Naive B cell (primary cell): ENCODE results near the gene PEX14. TPM values are rescaled to one million over a fixed set of nuclear protein-coding genes. Genes with fewer than 3 reads are reported as not detected.
"Not testable (repeated sequence)": the region's sequence is repeated elsewhere in the genome, so short reads cannot be mapped to it uniquely, and the experiment has no call there.

ENCODE experiments used
- ATAC-seq, 2 donors: fragments of 150-1000 bp; cut with Tn5 transposase; 2 replicates each; pipeline ENCODE4 v1.10.0; 2021; ENCODE audit warnings: low read depth in 2 of 2, mild to moderate bottlenecking in 2 of 2, moderate library complexity in 2 of 2
- DNase-seq: peaks from one replicate; pipeline ENCODE4 v3.0.0; 2022
- H3K27ac Mint-ChIP-seq, 6 donors: one replicate each; pipeline ENCODE4 v1.8.0; 2020 to 2022; ENCODE audit warnings: mild to moderate bottlenecking in 6 of 6, mixed read lengths in 6 of 6, moderate library complexity in 5 of 6, inconsistent platforms in 2 of 6
- H3K27me3 Mint-ChIP-seq, 3 donors: one replicate each; pipeline ENCODE4 v1.8.0; 2021 to 2022; ENCODE audit warnings: mixed read lengths in 3 of 3, mild to moderate bottlenecking in 1 of 3
- H3K36me3 Mint-ChIP-seq, 2 donors: one replicate each; pipeline ENCODE4 v1.8.0; 2020 to 2022; ENCODE audit warnings: mixed read lengths in 2 of 2, inconsistent platforms in 1 of 2, mild to moderate bottlenecking in 1 of 2
- H3K4me1 Mint-ChIP-seq, 3 donors: one replicate each; pipeline ENCODE4 v1.8.0; 2020 to 2022; ENCODE audit warnings: mixed read lengths in 3 of 3, inconsistent platforms in 1 of 3, mild to moderate bottlenecking in 1 of 3, moderate library complexity in 1 of 3
- H3K4me3 Mint-ChIP-seq, 8 donors: one replicate each; pipeline ENCODE4 v1.8.0; 2020 to 2022; ENCODE audit warnings: mild to moderate bottlenecking in 8 of 8, mixed read lengths in 8 of 8, moderate library complexity in 8 of 8, inconsistent platforms in 2 of 8
- H3K9me3 Mint-ChIP-seq, 7 donors: one replicate each; pipeline ENCODE4 v1.8.0; 2020 to 2022; ENCODE audit warnings: mixed read lengths in 7 of 7, mild to moderate bottlenecking in 5 of 7, inconsistent platforms in 2 of 7, moderate library complexity in 1 of 7
- polyA plus RNA-seq, 6 donors: library from polyadenylated mRNA; unstranded; fragments of 300-500 nt; fragmentation: Illumina TruSeq; gene quantifications; one replicate each; pipeline ENCODE4 v1.2.3, GENCODE V29; 2021; ENCODE audit warnings: low read depth in 6 of 6

The PEX14 gene, protein sequence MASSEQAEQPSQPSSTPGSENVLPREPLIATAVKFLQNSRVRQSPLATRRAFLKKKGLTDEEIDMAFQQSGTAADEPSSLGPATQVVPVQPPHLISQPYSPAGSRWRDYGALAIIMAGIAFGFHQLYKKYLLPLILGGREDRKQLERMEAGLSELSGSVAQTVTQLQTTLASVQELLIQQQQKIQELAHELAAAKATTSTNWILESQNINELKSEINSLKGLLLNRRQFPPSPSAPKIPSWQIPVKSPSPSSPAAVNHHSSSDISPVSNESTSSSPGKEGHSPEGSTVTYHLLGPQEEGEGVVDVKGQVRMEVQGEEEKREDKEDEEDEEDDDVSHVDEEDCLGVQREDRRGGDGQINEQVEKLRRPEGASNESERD
- 1 to 10 TPM; 2.6 to 4.2 (median 3.6) TPM for polyA plus RNA-seq

DNA sequence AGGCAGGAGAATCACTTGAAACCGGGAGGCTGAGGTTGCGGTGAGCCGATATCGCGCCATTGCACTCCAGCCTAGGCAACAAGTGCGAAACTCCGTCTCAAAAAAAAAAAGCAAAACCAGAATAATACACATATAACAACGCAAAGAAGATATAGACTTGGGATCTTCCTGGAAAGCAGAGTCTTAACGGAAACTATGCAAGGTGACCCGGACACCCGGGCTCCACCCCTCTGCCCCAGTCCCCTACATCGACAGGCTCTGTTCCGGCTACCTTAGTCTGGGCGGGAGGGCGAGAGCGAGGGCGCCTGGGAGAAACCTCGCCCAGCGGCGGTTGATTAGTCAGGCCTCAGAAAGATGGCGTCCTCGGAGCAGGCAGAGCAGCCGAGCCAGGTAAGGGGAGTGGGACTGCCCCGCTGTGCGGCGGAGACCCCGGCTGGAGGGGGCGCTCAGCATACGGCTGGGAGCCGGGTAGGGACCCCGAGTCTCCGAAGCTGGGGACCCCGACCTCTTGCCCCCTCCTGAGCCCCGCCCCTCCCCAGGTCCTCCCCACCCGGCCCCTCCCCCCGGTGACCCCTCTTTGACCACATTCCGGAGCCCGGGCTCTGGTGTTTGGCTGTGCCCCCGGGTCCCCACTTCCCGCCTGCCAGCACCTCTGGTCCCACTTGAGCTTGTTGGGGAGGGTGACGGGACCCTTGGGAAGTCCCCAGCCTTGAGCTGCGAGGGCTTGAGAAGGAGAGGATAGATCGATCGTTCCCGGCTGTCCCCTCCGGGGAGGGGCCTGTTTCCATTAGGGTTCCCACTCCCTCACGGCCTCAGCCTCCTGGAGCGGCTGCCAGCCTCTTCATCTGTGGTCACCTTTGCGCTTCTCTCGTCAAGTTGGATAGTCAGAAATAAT is at the start of gene PEX14:
TSS of gene PEX14 (plus strand) at position 338 of the 895 bp plus-strand sequence. CDS start at position 355, 17 bp downstream.
- Mint-ChIP-seq H3K4me3 (peak within 1 kb of the TSS; percentile 86 to 97 (median 94)), H3K27me3 (no peaks in the 10 kb centered on the region), H3K9me3 (no peaks in the 10 kb centered on the region), H3K27ac (peak within 1 kb of the TSS; percentile 71 to 96 (median 92)), H3K36me3 (no peaks in the 10 kb centered on the region), H3K4me1 (peaks cover 35 to 60% (median 53%) of the 10 kb centered on the region in 3 donors)
- ATAC-seq (peak; percentile 78 to 80), DNase-seq (peak; percentile 76)

DNA sequence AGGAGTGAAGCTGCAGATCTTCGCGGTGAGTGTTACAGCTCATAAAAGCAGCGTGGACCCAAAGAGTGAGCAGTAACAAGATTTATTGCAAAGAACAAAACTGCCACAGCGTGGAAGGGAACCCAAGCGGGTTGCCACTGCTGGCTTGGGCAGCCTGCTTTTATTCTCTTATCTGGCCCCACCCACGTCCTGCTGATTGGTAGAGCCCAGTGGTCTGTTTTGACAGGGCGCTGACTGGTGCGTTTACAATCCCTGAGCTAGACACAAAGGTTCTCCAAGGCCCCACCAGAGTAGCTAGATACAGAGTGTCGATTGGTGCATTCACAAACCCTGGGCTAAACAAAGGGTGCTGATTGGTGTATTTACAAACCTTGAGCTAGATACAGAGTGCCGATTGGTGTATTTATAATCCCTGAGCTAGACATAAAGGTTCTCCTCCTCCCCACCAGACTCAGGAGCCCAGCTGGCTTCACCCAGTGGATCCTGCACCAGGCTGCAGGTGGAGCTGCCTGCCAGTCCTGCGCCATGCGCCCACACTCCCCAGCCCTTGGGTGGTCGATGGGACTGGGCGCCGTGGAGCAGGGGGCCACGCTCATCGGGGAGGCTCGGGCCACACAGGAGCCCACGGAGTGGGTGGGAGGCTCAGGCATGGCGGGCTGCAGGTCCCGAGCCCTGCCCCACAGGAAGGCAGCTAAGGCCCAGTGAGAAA is 48.8 kb upstream of the PEX14 start:
- DNase-seq, H3K27me3 Mint-ChIP-seq, H3K9me3 Mint-ChIP-seq, H3K36me3 Mint-ChIP-seq, H3K4me3 Mint-ChIP-seq, ATAC-seq: not testable (repeated sequence)
- Mint-ChIP-seq H3K27ac (peak overlapping the region in 1 of 6 donors; percentile 78), H3K4me1 (peaks cover 9 to 17% (median 9%) of the 10 kb centered on the region in 3 donors)

DNA sequence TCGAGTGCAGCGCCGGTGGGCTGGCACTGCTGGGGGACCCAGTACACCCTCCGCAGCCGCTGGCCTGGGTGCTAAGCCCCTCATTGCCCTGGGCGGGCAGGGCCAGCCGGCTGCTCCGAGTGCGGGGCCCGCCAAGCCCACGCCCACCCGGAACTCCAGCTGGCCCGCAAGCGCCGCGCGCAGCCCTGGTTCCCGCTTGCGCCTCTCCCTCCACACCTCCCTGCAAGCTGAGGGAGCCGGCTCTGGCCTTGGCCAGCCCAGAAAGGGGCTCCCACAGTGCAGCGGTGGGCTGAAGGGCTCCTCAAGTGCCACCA is 48.3 kb upstream of the PEX14 start:
- H3K9me3 Mint-ChIP-seq, H3K4me3 Mint-ChIP-seq, H3K27me3 Mint-ChIP-seq, ATAC-seq, H3K36me3 Mint-ChIP-seq, DNase-seq, H3K27ac Mint-ChIP-seq: not testable (repeated sequence)
- peaks cover 9 to 22% (median 14%) of the 10 kb centered on the region in 3 donors for H3K4me1 Mint-ChIP-seq

DNA sequence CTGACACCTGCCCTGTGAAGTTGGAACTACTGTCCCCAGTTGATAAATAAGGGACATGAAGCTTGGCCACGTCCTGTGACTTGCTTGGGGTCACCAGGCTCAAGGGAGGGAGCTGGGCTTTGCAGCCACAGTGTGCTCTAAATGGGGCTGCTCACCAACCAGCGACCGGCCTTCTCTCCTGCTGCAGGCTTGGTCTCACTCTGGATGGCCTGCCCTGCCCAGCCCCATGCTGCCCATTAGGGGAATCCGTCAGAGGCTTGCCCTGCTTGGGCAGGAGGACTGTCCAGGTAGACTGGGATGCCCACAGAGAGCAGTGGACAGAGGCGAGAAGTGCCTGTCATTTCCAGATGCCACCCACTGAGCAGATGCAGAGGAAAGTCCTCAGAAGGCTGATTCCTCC is 45.8 kb upstream of the PEX14 start:
- no peaks in the 10 kb centered on the region for H3K27me3 Mint-ChIP-seq
- no peak for ATAC-seq
- H3K36me3 Mint-ChIP-seq: no peaks in the 10 kb centered on the region
- peak overlapping the region in 5 of 8 donors; percentile 35 to 95 (median 90) for H3K4me3 Mint-ChIP-seq
- H3K4me1 Mint-ChIP-seq: peaks cover 9 to 38% (median 14%) of the 10 kb centered on the region in 3 donors
- DNase-seq: no peak
- H3K27ac Mint-ChIP-seq: peak overlapping the region in 1 of 6 donors; percentile 96
- H3K9me3 Mint-ChIP-seq: no peaks in the 10 kb centered on the region

DNA sequence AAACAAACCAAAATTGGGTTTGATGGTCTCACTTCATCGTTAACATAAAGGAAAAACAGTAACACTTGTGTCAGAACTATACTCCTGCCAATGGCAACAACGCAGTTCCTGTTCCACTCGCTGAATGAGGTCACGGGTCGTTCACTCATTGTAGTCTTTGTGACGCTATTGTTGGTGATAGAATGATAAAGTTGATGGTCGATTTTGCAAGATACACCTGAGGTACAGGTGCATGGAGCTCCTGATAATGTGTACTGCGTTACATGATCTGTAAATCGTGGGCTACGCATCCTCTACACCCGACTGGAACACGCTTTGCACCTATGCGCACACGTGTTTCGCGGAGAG is 44.9 kb upstream of the PEX14 start:
- ATAC-seq (peak in 1 of 2 donors; percentile 2), DNase-seq (no peak)
- Mint-ChIP-seq H3K4me3 (peak overlapping the region; percentile 90 to 96 (median 94)), H3K27me3 (no peaks in the 10 kb centered on the region), H3K4me1 (peaks cover 9 to 38% (median 14%) of the 10 kb centered on the region in 3 donors), H3K36me3 (no peaks in the 10 kb centered on the region), H3K9me3 (no peaks in the 10 kb centered on the region), H3K27ac (peak overlapping the region; percentile 21 to 100 (median 77))

DNA sequence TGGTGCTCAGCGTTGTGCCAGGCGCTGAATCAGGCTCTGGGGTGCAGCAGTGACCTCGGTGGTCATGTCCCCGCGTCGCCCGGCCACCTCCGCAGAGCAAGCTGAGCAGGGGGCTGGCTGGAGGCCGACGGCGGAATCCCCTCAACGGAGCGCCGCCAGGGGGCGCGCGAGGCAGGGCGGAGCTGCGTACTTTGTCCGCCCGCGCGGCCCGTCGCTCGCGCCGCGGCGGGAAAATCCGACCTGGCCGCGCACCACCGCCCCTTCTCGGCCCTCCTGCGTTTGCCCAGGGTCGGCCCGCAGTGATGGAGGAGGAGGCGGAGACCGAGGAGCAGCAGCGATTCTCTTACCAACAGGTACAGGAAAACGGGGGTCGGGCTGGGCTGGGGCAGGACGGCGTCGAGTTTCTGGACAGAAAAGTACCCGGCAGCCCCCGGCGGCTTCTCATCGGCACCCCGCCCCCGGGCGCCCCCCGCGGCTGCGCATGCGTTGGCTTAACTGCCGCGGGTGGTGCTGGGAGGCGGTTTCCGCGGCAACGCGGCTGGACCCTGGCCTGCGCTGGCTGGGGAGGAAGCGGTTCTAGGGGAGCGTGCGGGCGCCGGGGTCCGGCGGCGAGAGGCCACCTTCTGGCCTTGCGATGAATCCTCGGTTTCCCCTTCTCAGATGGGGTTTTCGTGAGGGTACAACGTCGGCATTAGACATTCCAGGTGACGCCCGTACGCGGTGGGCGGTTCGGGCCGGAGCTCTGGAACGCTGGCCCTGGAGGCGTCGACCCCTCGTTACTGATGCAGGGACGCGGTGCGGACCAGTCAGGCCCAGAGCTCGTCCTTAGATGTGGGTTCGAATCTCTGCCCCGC is 44.3 kb upstream of the PEX14 start, which contains the start of gene CENPS:
TSS of gene CENPS (plus strand) at position 218 of the 854 bp plus-strand sequence. CDS start at position 303, 85 bp downstream.
- H3K4me1 Mint-ChIP-seq: peaks cover 9 to 38% (median 14%) of the 10 kb centered on the region in 3 donors
- peak within 1 kb of the TSS; percentile 96 to 100 (median 98) for H3K27ac Mint-ChIP-seq
- H3K36me3 Mint-ChIP-seq: no peaks in the 10 kb centered on the region
- peak within 1 kb of the TSS; percentile 90 to 96 (median 94) for H3K4me3 Mint-ChIP-seq
- H3K9me3 Mint-ChIP-seq: no peaks in the 10 kb centered on the region
- H3K27me3 Mint-ChIP-seq: no peaks in the 10 kb centered on the region
- DNase-seq (peak; percentile 94), ATAC-seq (peak; percentile 80 to 81)

DNA sequence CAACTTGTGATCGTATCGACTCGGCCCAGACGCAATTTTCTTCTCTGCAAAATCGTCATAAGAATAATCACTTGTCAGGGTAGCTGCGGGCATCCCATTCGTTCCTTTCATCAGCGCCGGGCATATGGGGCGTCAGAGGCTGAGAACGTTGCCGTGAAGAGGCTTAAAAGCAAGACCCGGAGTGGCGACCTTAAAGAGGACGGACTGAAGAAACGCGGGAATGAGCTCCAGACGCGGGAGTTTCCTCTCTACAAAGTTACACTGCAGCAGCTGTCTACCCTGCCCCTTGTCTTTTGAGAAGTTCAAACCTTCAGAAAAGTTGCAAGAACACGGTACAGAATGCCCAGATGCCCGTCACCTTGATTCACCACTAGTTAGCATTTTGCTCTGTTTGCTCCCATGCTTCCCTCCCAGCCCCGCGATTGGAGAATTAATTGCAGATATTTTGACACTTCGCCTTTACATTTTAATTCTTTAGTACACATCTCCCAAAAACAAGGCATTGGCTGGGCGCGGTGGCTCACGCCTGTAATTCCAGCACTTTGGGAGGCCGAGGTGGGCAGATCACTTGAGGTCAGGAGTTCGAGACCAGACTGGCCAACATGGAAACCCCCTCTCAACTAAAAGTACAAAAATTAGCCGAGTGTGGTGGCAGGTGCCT is 43.5 kb upstream of the PEX14 start:
- Mint-ChIP-seq H3K27ac (peak overlapping the region; percentile 90 to 100 (median 97)), H3K36me3 (no peaks in the 10 kb centered on the region), H3K9me3 (no peaks in the 10 kb centered on the region), H3K4me3 (peak overlapping the region; percentile 90 to 96 (median 94)), H3K4me1 (peaks cover 9 to 38% (median 14%) of the 10 kb centered on the region in 3 donors), H3K27me3 (no peaks in the 10 kb centered on the region)
- DNase-seq: no peak
- peak in 1 of 2 donors; percentile 1 for ATAC-seq

DNA sequence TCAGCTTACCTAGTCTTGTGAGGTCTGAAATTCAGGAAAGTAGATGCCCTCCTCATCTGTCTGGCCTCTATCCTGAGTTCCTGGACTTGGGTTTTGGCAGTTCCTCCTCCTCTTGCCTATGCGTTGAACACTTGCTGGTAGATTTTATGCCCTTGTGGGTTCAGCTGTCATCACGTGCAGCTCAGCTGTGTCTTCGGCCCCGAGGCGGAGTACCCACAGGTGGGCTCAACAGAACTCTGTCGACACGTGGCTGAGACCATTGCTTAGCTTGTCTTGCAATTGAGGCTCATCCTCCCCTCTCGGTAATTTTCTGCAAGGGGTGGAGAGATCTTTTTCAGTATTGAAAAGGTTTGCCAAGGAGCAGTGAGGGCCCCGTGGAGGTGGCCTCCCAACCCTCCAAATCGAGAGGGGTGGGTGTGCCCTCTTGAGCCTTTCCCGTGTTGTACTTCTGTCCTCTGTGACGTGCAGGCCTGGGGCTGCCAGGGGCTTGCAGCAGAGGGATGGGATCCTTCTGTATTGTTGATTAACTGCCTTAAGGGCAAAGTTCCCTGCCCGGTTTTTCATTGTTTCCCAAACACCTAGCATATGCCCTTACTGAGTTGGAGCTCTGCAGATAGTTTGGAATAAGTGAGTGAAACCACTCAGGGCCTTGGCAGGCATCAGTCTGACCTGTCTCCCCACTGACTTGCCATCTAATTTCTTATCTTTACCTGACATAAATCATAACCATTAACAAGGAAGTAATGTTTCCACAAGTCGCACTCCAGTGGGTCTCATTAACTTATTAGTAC is 41.6 kb upstream of the PEX14 start:
- Mint-ChIP-seq H3K36me3 (no peaks in the 10 kb centered on the region), H3K27me3 (no peaks in the 10 kb centered on the region), H3K4me3 (peak overlapping the region in 2 of 8 donors; percentile 75 to 79), H3K9me3 (no peaks in the 10 kb centered on the region), H3K27ac (peak overlapping the region in 2 of 6 donors; percentile 30 to 49), H3K4me1 (peaks cover 9 to 32% (median 14%) of the 10 kb centered on the region in 3 donors)
- DNase-seq: no peak
- ATAC-seq: no peak

DNA sequence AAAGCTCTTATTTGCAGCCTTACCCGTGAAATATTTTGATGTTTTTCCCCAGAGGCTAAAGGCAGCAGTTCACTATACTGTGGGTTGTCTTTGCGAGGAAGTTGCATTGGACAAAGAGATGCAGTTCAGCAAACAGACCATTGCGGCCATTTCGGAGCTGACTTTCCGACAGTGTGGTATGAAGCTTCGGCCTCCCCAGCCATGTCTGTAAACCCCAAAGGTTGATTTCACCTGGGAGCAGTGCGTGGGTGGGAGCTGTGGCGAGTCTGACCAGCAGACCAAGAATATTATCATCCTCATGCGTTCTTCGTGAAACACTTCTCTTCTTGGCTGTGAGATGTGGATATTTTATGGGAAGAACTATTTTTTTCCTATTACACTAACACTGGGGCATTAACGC is 41.0 kb upstream of the PEX14 start:
- Mint-ChIP-seq H3K4me3 (peak overlapping the region in 3 of 8 donors; percentile 5 to 79 (median 15)), H3K4me1 (peaks cover 9 to 30% (median 14%) of the 10 kb centered on the region in 3 donors), H3K27ac (peak overlapping the region in 1 of 6 donors; percentile 49), H3K9me3 (no peaks in the 10 kb centered on the region), H3K36me3 (no peaks in the 10 kb centered on the region), H3K27me3 (no peaks in the 10 kb centered on the region)
- DNase-seq (no peak), ATAC-seq (no peak)

DNA sequence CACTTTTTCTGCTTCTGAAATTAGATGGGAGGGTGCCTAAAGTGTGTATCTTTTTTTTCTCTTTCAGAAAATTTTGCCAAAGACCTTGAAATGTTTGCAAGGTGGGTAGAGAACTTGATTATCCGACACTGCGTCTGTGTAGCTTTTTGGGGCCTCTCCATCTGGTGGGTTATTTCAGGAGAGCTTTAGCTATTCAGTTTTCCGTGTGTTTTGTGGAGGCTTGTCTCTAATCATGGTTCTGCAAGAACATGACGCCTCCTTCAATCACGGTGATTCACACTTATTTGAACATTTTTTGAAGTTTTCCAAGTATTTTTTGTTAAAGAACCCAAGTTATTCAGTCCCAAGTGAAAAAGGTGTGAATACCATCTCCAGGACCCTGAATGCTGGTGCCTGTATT is 40.2 kb upstream of the PEX14 start:
- Mint-ChIP-seq H3K4me1 (peaks cover 9 to 30% (median 14%) of the 10 kb centered on the region in 3 donors), H3K4me3 (no peak overlapping the region), H3K27ac (peak overlapping the region in 1 of 6 donors; percentile 37), H3K36me3 (no peaks in the 10 kb centered on the region), H3K27me3 (no peaks in the 10 kb centered on the region), H3K9me3 (no peaks in the 10 kb centered on the region)
- ATAC-seq (no peak), DNase-seq (no peak)

DNA sequence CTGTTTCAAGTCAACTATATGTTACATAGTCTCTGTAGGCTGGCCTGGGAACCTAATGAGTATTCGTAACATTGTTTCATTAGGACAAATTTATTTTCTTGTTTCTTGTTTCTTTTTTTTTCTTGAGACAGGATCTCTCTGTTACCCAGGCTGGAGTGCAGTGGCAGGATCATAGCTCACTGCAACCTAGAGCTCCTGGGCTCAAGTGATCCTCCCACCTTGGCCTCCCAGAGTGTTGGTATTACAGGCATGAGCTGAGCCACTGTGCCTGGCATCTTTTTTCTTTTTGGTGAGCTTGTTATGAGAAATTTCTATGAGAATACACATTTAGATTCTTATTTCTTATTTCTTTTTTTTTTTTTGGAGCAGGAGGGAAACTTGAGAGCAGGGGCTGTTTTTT is 37.7 kb upstream of the PEX14 start:
- Mint-ChIP-seq H3K27ac (peak overlapping the region in 1 of 6 donors; percentile 63), H3K4me1 (peaks cover 0 to 15% (median 0%) of the 10 kb centered on the region in 3 donors), H3K27me3 (no peaks in the 10 kb centered on the region), H3K4me3 (no peak overlapping the region), H3K9me3 (no peaks in the 10 kb centered on the region), H3K36me3 (no peaks in the 10 kb centered on the region)
- no peak for DNase-seq
- ATAC-seq: no peak
